B cell (primary cell): ENCODE measurements around the gene SLC9A6. TPM values are rescaled to one million over a fixed set of nuclear protein-coding genes. Genes with fewer than 3 reads are reported as not detected.

ENCODE experiments used
- ATAC-seq: fragments of 200-7000 bp; cut with Tn5 transposase; one replicate; pipeline ENCODE4 v1.10.0; 2021; ENCODE audit warnings: low read depth, mild to moderate bottlenecking, moderate number of reproducible peaks, moderate library complexity
- CTCF ChIA-PET: fragments of 350-600 bp; sonication (Branson Sonifier 250); formaldehyde crosslinking; loops from one replicate; lab custom pipeline; 2021; ENCODE audit warnings: antibody characterized with exemption, inconsistent platforms; lab: Charles Lee
- POLR2A ChIA-PET: fragments of 350-600 bp; sonication (Branson Sonifier 250); formaldehyde crosslinking; loops from one replicate; lab custom pipeline; 2021; ENCODE audit warnings: antibody characterized with exemption; lab: Charles Lee
- DNase-seq: peaks from one replicate; pipeline ENCODE4 v3.0.0; 2013
- H2AFZ ChIP-seq: 2 replicates; pipeline ENCODE4 v1.6.1; 2012; ENCODE audit warnings: mild to moderate bottlenecking, low read depth, low read length; ENCODE audit not compliant: insufficient read depth, poor library complexity, severe bottlenecking
- H3K27ac ChIP-seq, 2 donors: 1 replicate in 1 of 2; 2 replicates in 1 of 2; pipeline ENCODE4 v1.5.1; 2012 to 2013; ENCODE audit warnings: low read length in 2 of 2, mild to moderate bottlenecking in 2 of 2, moderate library complexity in 1 of 2
- H3K27me3 ChIP-seq, 4 experiments: fragments of 200-600 bp in 1 of 4; sonication (generic) in 1 of 4; replicated peaks in 1 of 4; 1 replicate in 2 of 4; 2 replicates in 2 of 4; pipeline versions ENCODE4 v1.6.1 to v1.7.0; 2013 to 2016; ENCODE audit warnings: low read length in 3 of 4, mild to moderate bottlenecking in 2 of 4, mixed read lengths in 1 of 4, moderate library complexity in 1 of 4; ENCODE audit not compliant: insufficient read depth in 4 of 4, control insufficient read depth in 3 of 4; ENCODE audit errors: control extremely low read depth in 1 of 4
- H3K36me3 ChIP-seq, 2 experiments: replicated peaks in 1 of 2; 1 replicate in 1 of 2; 2 replicates in 1 of 2; pipeline versions ENCODE4 v1.6.1 to v1.7.1; 2013; ENCODE audit warnings: low read length in 1 of 2; ENCODE audit not compliant: insufficient read depth in 2 of 2, control insufficient read depth in 1 of 2; ENCODE audit errors: control extremely low read depth in 1 of 2, extremely low read depth in 1 of 2
- H3K4me1 ChIP-seq, 2 donors: fragments of 200-600 bp in 1 of 2; sonication (generic) in 1 of 2; 1 replicate in 1 of 2; 2 replicates in 1 of 2; pipeline versions ENCODE4 v1.5.1 to v1.6.1; 2013 to 2017; ENCODE audit warnings: low read length in 2 of 2; ENCODE audit not compliant: control insufficient read depth in 2 of 2, insufficient read depth in 2 of 2
- H3K4me2 ChIP-seq: replicated peaks from 2 replicates; pipeline ENCODE3; 2012; ENCODE audit warnings: mild to moderate bottlenecking, low read depth, low read length; ENCODE audit not compliant: poor library complexity, severe bottlenecking
- H3K4me3 ChIP-seq, 5 experiments: fragments of 200-600 bp in 1 of 5; sonication (generic) in 1 of 5; 1 replicate in 3 of 5; 2 replicates in 2 of 5; pipeline versions ENCODE4 v1.5.1 to v1.7.0; 2011 to 2016; ENCODE audit warnings: low read length in 4 of 5, mild to moderate bottlenecking in 4 of 5, low read depth in 2 of 5, control low read depth in 1 of 5, moderate library complexity in 1 of 5; ENCODE audit not compliant: insufficient read depth in 1 of 5; ENCODE audit errors: control extremely low read depth in 1 of 5, extremely low read depth in 1 of 5
- H3K79me2 ChIP-seq: fragments of 200-600 bp; sonication (generic); one replicate; pipeline ENCODE4 v1.6.0; 2016; ENCODE audit warnings: low read length; ENCODE audit not compliant: control insufficient read depth, insufficient read depth
- H3K9ac ChIP-seq: fragments of 200-600 bp; sonication (generic); 2 replicates; pipeline ENCODE4 v1.6.1; 2017; ENCODE audit warnings: mild to moderate bottlenecking, low read length, moderate library complexity
- H3K9me3 ChIP-seq, 3 donors: one replicate each; pipeline versions ENCODE4 v1.6.1 to v1.7.1; 2013; ENCODE audit warnings: low read length in 2 of 3; ENCODE audit not compliant: control insufficient read depth in 2 of 3, insufficient read depth in 1 of 3; ENCODE audit errors: control extremely low read depth in 1 of 3
- H4K20me1 ChIP-seq: 2 replicates; pipeline ENCODE4 v1.6.0; 2012; ENCODE audit warnings: mild to moderate bottlenecking, low read length; ENCODE audit not compliant: insufficient read depth, control insufficient read depth, poor library complexity, severe bottlenecking
- H3K27ac Mint-ChIP-seq: one replicate; pipeline ENCODE4 v1.8.0; 2021; ENCODE audit warnings: mixed read lengths
- H3K27me3 Mint-ChIP-seq: one replicate; pipeline ENCODE4 v1.8.0; 2021; ENCODE audit warnings: mixed read lengths
- H3K4me1 Mint-ChIP-seq: one replicate; pipeline ENCODE4 v1.8.0; 2021; ENCODE audit warnings: mixed read lengths
- H3K4me3 Mint-ChIP-seq: one replicate; pipeline ENCODE4 v1.8.0; 2021; ENCODE audit warnings: mixed read lengths
- H3K9me3 Mint-ChIP-seq: one replicate; pipeline ENCODE4 v1.8.0; 2022; ENCODE audit warnings: mixed read lengths; ENCODE audit not compliant: insufficient read depth
- CTCF ChIP-seq: fragments of 200-600 bp; IDR thresholded peaks from one replicate; pipeline ENCODE4 v1.8.0; 2022; ENCODE audit warnings: antibody characterized with exemption, mild to moderate bottlenecking
- EZH2 ChIP-seq: IDR thresholded peaks from 2 replicates; pipeline ENCODE4 v1.6.1; 2012; ENCODE audit warnings: borderline replicate concordance, low read depth, mild to moderate bottlenecking, moderate library complexity, low read length; ENCODE audit not compliant: insufficient read depth, poor library complexity, severe bottlenecking
- WGBS: methylation state at CpG from one replicate; pipeline ENCODE4 v1.1.5; 2013; ENCODE audit warnings: missing lambda C conversion rate; ENCODE audit not compliant: insufficient coverage; 5-methylcytosine and 5-hydroxymethylcytosine counted together
- intact Hi-C: fragments of 100-400 bp; cut with micrococcal nuclease; formaldehyde crosslinking; loops from one replicate; pipeline ENCODE4 v1.10.0; 2022
- polyA plus RNA-seq: library from polyadenylated mRNA; depleted of rRNA; stranded (reverse); fragments of >200 nt; gene quantifications from 2 replicates; pipeline ENCODE4 v1.2.3, GENCODE V29; 2012
- total RNA-seq, 2 donors: library from RNA; stranded (reverse); fragments of 120-200 nt in 1 of 2; gene quantifications; 1 replicate in 1 of 2; 2 replicates in 1 of 2; pipeline versions ENCODE4 v1.2.3 to v1.2.4, GENCODE V29; 2013 to 2022

SLC9A6 gene
- total and polyA plus RNA-seq, 2 donors (not counting 1 experiment from before 2014, with no cell fraction given) = 3.1 to 14.5 TPM

DNA sequence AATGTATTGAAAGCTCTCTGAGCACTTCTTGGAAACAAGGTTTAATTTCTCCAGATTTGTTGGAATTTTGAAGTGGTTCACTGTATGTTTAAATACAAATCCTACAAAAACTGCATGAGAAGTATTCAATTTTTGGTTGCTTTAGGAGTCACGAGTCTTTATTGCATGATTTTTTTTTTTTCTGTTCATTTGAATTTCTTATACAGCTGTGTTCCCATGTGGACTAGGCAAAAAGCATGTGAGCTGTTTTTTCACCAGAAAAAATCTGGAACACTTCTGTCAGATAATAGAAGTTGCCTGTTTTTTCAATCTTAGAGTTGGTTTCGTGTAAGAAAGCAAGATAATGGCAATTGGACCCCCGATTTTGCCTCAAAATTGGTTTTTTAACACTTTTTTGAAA lies 66.4 kb downstream of the SLC9A6 start:
- Histone ChIP-seq H3K4me3 (no peak overlapping the region), H3K9me3 (no peaks in the 10 kb centered on the region), H3K36me3 (no peaks in the 10 kb centered on the region), H2AFZ (no peak overlapping the region), H3K9ac (no peak overlapping the region), H3K27me3 (no peaks in the 10 kb centered on the region), H4K20me1 (no peaks in the 10 kb centered on the region), H3K79me2 (no peaks in the 10 kb centered on the region), H3K4me1 (no peaks in the 10 kb centered on the region), H3K4me2 (no peak overlapping the region), H3K27ac (no peak overlapping the region)
- H3K27ac Mint-ChIP-seq = no peak overlapping the region
- ChIA-PET CTCF (interaction anchor here (0.6 kb wide), 1 partner anchor 1376 kb away, joined by 3 read pairs; no protein-coding TSS in a partner anchor), POLR2A (interaction anchor here (0.7 kb wide), 1 partner anchor 537 kb away, joined by 3 read pairs; no protein-coding TSS in a partner anchor)
- no peak for DNase-seq
- 80% methylated on average over 1 of the region's 3 CpGs for WGBS
- intact Hi-C loops = no loop called here
- no peaks in the 10 kb centered on the region for H3K4me1 Mint-ChIP-seq
- H3K9me3 Mint-ChIP-seq = no peaks in the 10 kb centered on the region
- no peak overlapping the region for H3K4me3 Mint-ChIP-seq
- peaks cover 10% of the 10 kb centered on the region for H3K27me3 Mint-ChIP-seq
- no peak for TF ChIP-seq CTCF
- TF ChIP-seq EZH2 = no peak
- ATAC-seq = no peak

- H3K4me3 ChIP-seq = no peak overlapping the region
- H3K4me2 ChIP-seq = no peak overlapping the region
- H3K4me3 Mint-ChIP-seq = no peak overlapping the region
- no peak overlapping the region for H3K9ac ChIP-seq
- no peak for DNase-seq
- H3K27me3 Mint-ChIP-seq = peaks cover 10% of the 10 kb centered on the region
- H3K79me2 ChIP-seq = no peaks in the 10 kb centered on the region
- intact Hi-C loops = no loop called here
- TF ChIP-seq CTCF = no peak
- TF ChIP-seq EZH2 = no peak
- ATAC-seq = no peak
- no peak overlapping the region for H3K27ac ChIP-seq
- no peak overlapping the region for H2AFZ ChIP-seq
- no peaks in the 10 kb centered on the region for H3K9me3 ChIP-seq
- H3K36me3 ChIP-seq = no peaks in the 10 kb centered on the region
- H3K4me1 Mint-ChIP-seq = no peaks in the 10 kb centered on the region
- ChIA-PET POLR2A (no interaction called here), CTCF (interaction anchor here (1.0 to 1.4 kb wide), 2 partner anchors 11 to 212 kb away, joined by 4 to 6 read pairs; no protein-coding TSS in a partner anchor)
- H3K4me1 ChIP-seq = no peaks in the 10 kb centered on the region
- H3K9me3 Mint-ChIP-seq = no peaks in the 10 kb centered on the region
- H4K20me1 ChIP-seq = no peaks in the 10 kb centered on the region
- H3K27me3 ChIP-seq = no peaks in the 10 kb centered on the region
- 60% methylated on average over 1 of the region's 5 CpGs for WGBS
- no peak overlapping the region for H3K27ac Mint-ChIP-seq
Observed at GRCh38 chrX:136055651-136056221, 70.5 kb downstream of the SLC9A6 start.
